Muscle of back (tissue), 13 donors: ENCODE data around the gene KCNJ2. TPM values are rescaled to one million over a fixed set of nuclear protein-coding genes. Genes with fewer than 3 reads are reported as not detected.

Experiments used
- DNase-seq, 3 donors: peaks; one replicate each; pipeline versions ENCODE4 v3.0.0 to v3.0.0-alpha.2; 2013
- long read RNA-seq, 9 donors: transcript quantifications; one replicate each; lab custom pipeline, GENCODE V29; 2026
- polyA plus RNA-seq, 10 donors: library from polyadenylated mRNA; unstranded; fragments of 120-200 nt; gene quantifications; one replicate each; pipeline ENCODE4 v1.2.1, GENCODE V29; 2013; ENCODE audit not compliant: insufficient read length in 10 of 10

KCNJ2 gene
- polyA plus RNA-seq, result 10 to 100 TPM in 2 of 10 donors, 1 to 10 TPM in 8; 4.1 to 16.6 (median 5.8) TPM
- long read RNA-seq, donor 1, result 0 reads
- long read RNA-seq, donor 2, result 0 reads
- long read RNA-seq, donor 3, result 0 reads
- long read RNA-seq, donor 4, result 0 reads
- long read RNA-seq, donor 5, full-length matches to known transcripts, result 3 of 3 reads
- long read RNA-seq, donor 5, partial matches to known transcripts, result 0 of 3 reads
- long read RNA-seq, donor 5, other reads (novel, unspliced or antisense), result 0 of 3 reads
- long read RNA-seq, donor 6, full-length matches to known transcripts, result 2 of 2 reads
- long read RNA-seq, donor 6, partial matches to known transcripts, result 0 of 2 reads
- long read RNA-seq, donor 6, other reads (novel, unspliced or antisense), result 0 of 2 reads
- long read RNA-seq, donor 7, full-length matches to known transcripts, result 3 of 3 reads
- long read RNA-seq, donor 7, partial matches to known transcripts, result 0 of 3 reads
- long read RNA-seq, donor 7, other reads (novel, unspliced or antisense), result 0 of 3 reads
- long read RNA-seq, donor 8, full-length matches to known transcripts, result 3 of 3 reads
- long read RNA-seq, donor 8, partial matches to known transcripts, result 0 of 3 reads
- long read RNA-seq, donor 8, other reads (novel, unspliced or antisense), result 0 of 3 reads
- long read RNA-seq, donor 9, full-length matches to known transcripts, result 1 of 1 reads
- long read RNA-seq, donor 9, partial matches to known transcripts, result 0 of 1 reads
- long read RNA-seq, donor 9, other reads (novel, unspliced or antisense), result 0 of 1 reads

- peak; percentile 83 to 94 (median 91) for DNase-seq
Observed at GRCh38 chr17:70168977-70169708, at the start of gene KCNJ2. Gene KCNJ2 (plus strand): TSS chr17:70169532. CDS start chr17:70175040, 5,508 bp downstream.

- no peak for DNase-seq
Observed at GRCh38 chr17:70119545-70119944, 49.8 kb upstream of the KCNJ2 start.

GRCh38 chr17:70119983-70120382, 49.3 kb upstream of the KCNJ2 start:
- DNase-seq, result no peak

- no peak for DNase-seq
Observed at GRCh38 chr17:70120425-70120824, 48.9 kb upstream of the KCNJ2 start.

GRCh38 chr17:70121126-70121525, 48.2 kb upstream of the KCNJ2 start:
- DNase-seq, result no peak

GRCh38 chr17:70123193-70123592, 46.1 kb upstream of the KCNJ2 start:
- no peak for DNase-seq

- DNase-seq, result no peak
Observed at GRCh38 chr17:70124723-70125122, 44.6 kb upstream of the KCNJ2 start.

- no peak for DNase-seq
Observed at GRCh38 chr17:70127221-70127873, 42.0 kb upstream of the KCNJ2 start.

GRCh38 chr17:70128727-70129238, 40.5 kb upstream of the KCNJ2 start:
- DNase-seq, result no peak

GRCh38 chr17:70130289-70130688, 39.0 kb upstream of the KCNJ2 start:
- DNase-seq, result no peak

GRCh38 chr17:70132505-70132904, 36.8 kb upstream of the KCNJ2 start:
- DNase-seq, result no peak

- DNase-seq, result no peak
Observed at GRCh38 chr17:70134042-70134441, 35.3 kb upstream of the KCNJ2 start.

- DNase-seq, result no peak
Observed at GRCh38 chr17:70134777-70135176, 34.6 kb upstream of the KCNJ2 start.

- no peak for DNase-seq
Observed at GRCh38 chr17:70136131-70136530, 33.2 kb upstream of the KCNJ2 start.

GRCh38 chr17:70137451-70138230, 31.7 kb upstream of the KCNJ2 start:
- DNase-seq, result peak; percentile 42 to 61 (median 56)

GRCh38 chr17:70138291-70138865, 31.0 kb upstream of the KCNJ2 start:
- peak; percentile 50 to 69 (median 59) for DNase-seq

- DNase-seq, result no peak
Observed at GRCh38 chr17:70139449-70139993, 29.8 kb upstream of the KCNJ2 start.

- DNase-seq, result peak; percentile 29 to 62 (median 36)
Observed at GRCh38 chr17:70144260-70144846, 25.0 kb upstream of the KCNJ2 start.

- DNase-seq, result no peak
Observed at GRCh38 chr17:70153210-70153609, 16.1 kb upstream of the KCNJ2 start.

GRCh38 chr17:70157151-70157550, 12.2 kb upstream of the KCNJ2 start:
- DNase-seq, result no peak
